Mesendoderm (in vitro differentiated cells): ENCODE results near the gene OR8S1.
"Not testable (repeated sequence)": the region's sequence is repeated elsewhere in the genome, so short reads cannot be mapped to it uniquely, and the experiment has no call there.

Experiments used
- DNase-seq: peaks from one replicate; pipeline ENCODE4 v3.0.0; 2013
- H2AK5ac ChIP-seq: 2 replicates; pipeline ENCODE4 v1.6.1; 2013; ENCODE audit warnings: low read length, inconsistent platforms
- H2BK120ac ChIP-seq: 2 replicates; pipeline ENCODE4 v1.6.1; 2013; ENCODE audit warnings: low read depth, mild to moderate bottlenecking, low read length, moderate library complexity, mixed read lengths
- H2BK15ac ChIP-seq: replicated peaks from 2 replicates; pipeline ENCODE4 v1.6.1; 2013; ENCODE audit warnings: low read depth, mild to moderate bottlenecking, moderate library complexity
- H2BK5ac ChIP-seq: 2 replicates; pipeline ENCODE4 v1.6.1; 2013; ENCODE audit warnings: low read length, inconsistent platforms
- H3K18ac ChIP-seq: 2 replicates; pipeline ENCODE4 v1.6.1; 2013; ENCODE audit warnings: mild to moderate bottlenecking, low read length, mixed read lengths
- H3K23ac ChIP-seq: one replicate; pipeline ENCODE4 v1.6.1; 2013; ENCODE audit warnings: low read length
- H3K27ac ChIP-seq: 2 replicates; pipeline ENCODE4 v1.5.1; 2013; ENCODE audit warnings: low read depth, mild to moderate bottlenecking, inconsistent platforms, low read length, moderate library complexity
- H3K27me3 ChIP-seq: 2 replicates; pipeline ENCODE4 v1.6.1; 2013; ENCODE audit warnings: low read length, control low read depth, mild to moderate bottlenecking, inconsistent platforms; ENCODE audit not compliant: insufficient read depth, poor library complexity
- H3K36me3 ChIP-seq: 2 replicates; pipeline ENCODE4 v1.6.1; 2013; ENCODE audit warnings: low read length, inconsistent platforms; ENCODE audit not compliant: control insufficient read depth, insufficient read depth
- H3K4ac ChIP-seq: one replicate; pipeline ENCODE4 v1.6.1; 2013; ENCODE audit warnings: low read depth, mild to moderate bottlenecking, low read length, moderate library complexity
- H3K4me1 ChIP-seq: 2 replicates; pipeline ENCODE4 v1.6.1; 2013; ENCODE audit warnings: low read depth, low read length, inconsistent platforms; ENCODE audit not compliant: control insufficient read depth
- H3K4me2 ChIP-seq: 2 replicates; pipeline ENCODE4 v1.6.1; 2013; ENCODE audit warnings: low read length
- H3K4me3 ChIP-seq: 2 replicates; pipeline ENCODE4 v1.5.1; 2013; ENCODE audit warnings: mild to moderate bottlenecking, low read length
- H3K56ac ChIP-seq: one replicate; pipeline ENCODE4 v1.6.1; 2013; ENCODE audit warnings: low read length
- H3K79me1 ChIP-seq: 2 replicates; pipeline ENCODE4 v1.6.1; 2013; ENCODE audit warnings: low read length, inconsistent platforms
- H3K79me2 ChIP-seq: 2 replicates; pipeline ENCODE4 v1.6.1; 2013; ENCODE audit warnings: mild to moderate bottlenecking, low read length; ENCODE audit not compliant: control insufficient read depth, insufficient read depth
- H3K9ac ChIP-seq: 2 replicates; pipeline ENCODE4 v1.6.1; 2013; ENCODE audit warnings: low read length, inconsistent platforms
- H4K5ac ChIP-seq: one replicate; pipeline ENCODE4 v1.6.1; 2013; ENCODE audit warnings: low read length
- H4K8ac ChIP-seq: one replicate; pipeline ENCODE4 v1.6.1; 2013; ENCODE audit warnings: low read depth, mild to moderate bottlenecking, control low read depth, low read length, moderate library complexity
- WGBS: extraction: QIAGEN DNeasy Blood & Tissue Kit; methylation state at CpG from one replicate; pipeline ENCODE4 v1.1.7; 2013; ENCODE audit warnings: low lambda C conversion rate, missing lambda C conversion rate; ENCODE audit not compliant: insufficient coverage; ENCODE audit errors: extremely low coverage; 5-methylcytosine and 5-hydroxymethylcytosine counted together

Gene OR8S1

DNA sequence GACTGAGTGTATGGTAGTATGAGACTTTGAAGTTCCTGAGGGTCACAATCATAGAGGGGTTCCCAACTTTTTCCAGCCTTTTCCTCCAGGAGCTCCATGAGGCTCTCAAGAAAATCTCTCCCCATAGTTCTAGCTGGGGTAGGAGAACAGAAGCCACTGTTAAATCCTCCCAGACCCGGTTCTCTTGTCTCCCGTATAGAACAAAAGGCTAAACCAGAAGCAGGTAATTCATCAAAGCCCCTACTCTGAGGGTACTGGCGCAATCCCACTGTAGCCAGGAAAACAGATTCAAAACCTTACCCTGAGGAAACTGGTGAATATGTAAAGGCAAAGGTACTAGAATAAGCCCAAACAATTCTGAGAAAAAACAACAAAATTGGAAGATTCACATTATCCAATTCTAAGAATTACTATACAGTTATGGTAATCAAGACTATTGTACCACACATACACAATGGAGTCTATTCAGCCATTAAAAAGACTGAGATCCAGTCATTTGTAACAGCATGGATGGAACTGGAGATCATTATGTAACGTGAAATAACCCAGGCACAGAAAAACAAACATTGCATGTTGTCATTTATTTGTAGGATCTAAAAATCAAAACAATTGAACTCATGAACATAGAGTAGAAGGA, 20.5 kb downstream of the OR8S1 start:
- Histone ChIP-seq H3K23ac (no peak overlapping the region), H3K4me2 (no peak overlapping the region), H2AK5ac (no peak overlapping the region), H3K18ac (no peak overlapping the region), H3K4me3 (no peak overlapping the region), H3K79me1 (no peaks in the 10 kb centered on the region), H4K8ac (no peak overlapping the region), H3K27ac (no peak overlapping the region), H3K36me3 (no peaks in the 10 kb centered on the region), H3K56ac (no peak overlapping the region), H3K27me3 (no peaks in the 10 kb centered on the region), H3K9ac (no peak overlapping the region), H3K4ac (no peak overlapping the region), H4K5ac (no peak overlapping the region), H2BK15ac (no peak overlapping the region), H3K79me2 (no peaks in the 10 kb centered on the region), H2BK5ac (no peak overlapping the region), H2BK120ac (no peak overlapping the region), H3K4me1 (no peaks in the 10 kb centered on the region)
- WGBS = no CpG with 5 or more reads among the region's 4 CpGs
- no peak for DNase-seq

DNA sequence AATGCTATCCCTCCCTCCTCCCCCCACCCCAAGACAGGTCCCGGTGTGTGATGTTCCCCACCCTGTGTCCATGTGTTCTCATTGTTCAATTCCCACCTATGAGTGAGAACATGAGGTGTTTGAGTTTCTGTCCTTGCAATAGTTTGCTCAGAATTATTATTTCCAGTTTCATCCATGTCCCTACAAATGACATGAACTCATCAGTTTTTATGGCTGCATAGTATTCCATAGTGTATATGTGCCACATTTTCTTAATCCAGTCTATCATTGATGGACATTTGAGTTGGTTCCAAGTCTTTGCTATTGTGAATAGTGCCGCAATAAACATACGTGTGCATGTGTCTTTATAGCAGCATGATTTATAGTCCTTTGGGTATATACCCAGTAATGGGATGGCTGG, 21.6 kb downstream of the OR8S1 start:
- H3K4ac ChIP-seq, H3K27ac ChIP-seq, H3K4me1 ChIP-seq, H3K56ac ChIP-seq, H3K27me3 ChIP-seq, H4K5ac ChIP-seq, H2BK5ac ChIP-seq, H3K4me3 ChIP-seq, H3K23ac ChIP-seq, H2BK15ac ChIP-seq, H3K36me3 ChIP-seq, H3K9ac ChIP-seq, H3K4me2 ChIP-seq, H3K79me2 ChIP-seq, DNase-seq, H4K8ac ChIP-seq, H3K18ac ChIP-seq, H3K79me1 ChIP-seq, H2AK5ac ChIP-seq, H2BK120ac ChIP-seq: not testable (repeated sequence)
- no CpG with 5 or more reads among the region's 3 CpGs for WGBS

DNA sequence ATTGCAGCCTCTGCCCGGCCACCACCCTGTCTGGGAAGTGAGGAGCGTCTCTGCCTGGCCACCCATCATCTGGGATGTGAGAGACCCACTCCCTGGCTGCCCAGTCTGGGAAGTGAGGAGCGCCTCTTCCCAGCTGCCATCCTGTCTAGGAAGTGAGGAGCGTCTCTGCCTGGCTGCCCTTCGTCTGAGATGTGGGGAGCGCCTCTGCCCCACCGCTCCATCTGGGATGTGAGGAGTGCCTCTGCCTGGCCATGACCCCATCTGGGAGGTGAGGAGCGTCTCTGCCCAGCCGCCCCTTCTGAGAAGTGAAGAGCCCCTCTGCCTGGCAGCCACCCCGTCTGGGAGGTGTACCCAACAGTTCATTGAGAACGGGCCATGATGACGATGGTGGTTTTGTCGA, 26.2 kb downstream of the OR8S1 start:
- H3K4me2 ChIP-seq, H2BK5ac ChIP-seq, H3K18ac ChIP-seq, H2BK15ac ChIP-seq, H3K56ac ChIP-seq, H3K27me3 ChIP-seq, H3K27ac ChIP-seq, H3K23ac ChIP-seq, H2AK5ac ChIP-seq, H3K79me2 ChIP-seq, H3K79me1 ChIP-seq, H4K5ac ChIP-seq, H4K8ac ChIP-seq, H3K4me3 ChIP-seq, H3K4ac ChIP-seq, H2BK120ac ChIP-seq, DNase-seq, H3K36me3 ChIP-seq, H3K9ac ChIP-seq, H3K4me1 ChIP-seq: not testable (repeated sequence)
- WGBS = no CpG with 5 or more reads among the region's 13 CpGs

DNA sequence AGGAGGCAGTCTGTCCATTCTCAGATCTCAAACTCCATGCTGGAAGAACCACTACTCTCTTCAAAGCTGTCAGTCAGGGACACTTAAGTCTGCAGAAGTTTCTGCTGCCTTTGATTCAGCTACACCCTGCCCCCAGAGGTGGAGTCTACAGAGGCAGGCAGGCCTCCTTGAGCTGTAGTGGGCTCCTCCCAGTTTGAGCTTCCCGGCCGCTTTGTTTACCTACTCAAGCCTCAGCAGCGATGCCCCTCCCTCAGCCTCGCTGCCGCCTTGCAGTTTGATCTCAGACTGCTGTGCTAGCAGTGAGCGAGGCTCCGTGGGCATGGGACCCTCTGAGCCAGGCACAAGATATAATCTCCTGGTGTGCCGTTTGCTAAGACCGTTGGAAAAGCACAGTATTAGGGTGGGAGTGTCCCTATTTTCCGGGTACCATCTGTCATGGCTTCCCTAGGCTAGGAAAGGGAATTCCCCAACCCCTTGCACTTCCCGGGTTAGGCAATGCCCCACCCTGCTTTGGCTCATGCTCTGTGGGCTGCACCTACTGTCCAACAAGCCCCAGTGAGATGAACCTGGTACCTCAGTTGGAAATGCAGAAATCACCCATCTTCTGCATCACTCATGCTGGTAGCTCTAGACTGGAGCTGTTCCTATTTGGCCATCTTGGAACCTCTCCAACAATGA, 28.4 kb downstream of the OR8S1 start:
- not testable (repeated sequence) for H2BK15ac ChIP-seq, H3K9ac ChIP-seq, H3K4me2 ChIP-seq, H2BK120ac ChIP-seq, H4K8ac ChIP-seq, H3K27ac ChIP-seq, H2BK5ac ChIP-seq, H3K79me1 ChIP-seq, H4K5ac ChIP-seq, H3K23ac ChIP-seq, H3K4ac ChIP-seq, H3K4me1 ChIP-seq, H3K56ac ChIP-seq, H3K27me3 ChIP-seq, H2AK5ac ChIP-seq, H3K4me3 ChIP-seq, DNase-seq, H3K36me3 ChIP-seq, H3K79me2 ChIP-seq, H3K18ac ChIP-seq
- no CpG with 5 or more reads among the region's 11 CpGs for WGBS

DNA sequence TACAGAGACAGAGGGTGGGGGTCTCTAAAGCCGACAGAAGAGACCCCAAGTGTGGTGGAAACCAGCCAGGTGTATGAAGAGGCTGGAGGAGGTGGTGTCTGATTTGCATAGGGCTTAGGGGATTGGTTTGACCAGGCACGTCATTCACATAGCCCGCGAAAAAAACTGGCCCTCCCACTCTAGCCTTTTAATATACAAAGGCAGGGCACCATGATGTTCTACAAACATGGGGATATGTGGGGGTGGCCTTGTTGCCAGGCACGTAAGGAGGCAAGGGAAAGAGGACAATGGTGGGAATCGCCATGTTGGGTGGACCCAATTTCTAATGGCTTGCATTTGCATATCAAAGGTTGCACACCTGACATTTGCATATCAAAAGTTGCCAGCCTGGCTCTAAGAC, 31.2 kb downstream of the OR8S1 start:
- Histone ChIP-seq H2BK5ac (no peak overlapping the region), H3K79me2 (no peaks in the 10 kb centered on the region)

DNA sequence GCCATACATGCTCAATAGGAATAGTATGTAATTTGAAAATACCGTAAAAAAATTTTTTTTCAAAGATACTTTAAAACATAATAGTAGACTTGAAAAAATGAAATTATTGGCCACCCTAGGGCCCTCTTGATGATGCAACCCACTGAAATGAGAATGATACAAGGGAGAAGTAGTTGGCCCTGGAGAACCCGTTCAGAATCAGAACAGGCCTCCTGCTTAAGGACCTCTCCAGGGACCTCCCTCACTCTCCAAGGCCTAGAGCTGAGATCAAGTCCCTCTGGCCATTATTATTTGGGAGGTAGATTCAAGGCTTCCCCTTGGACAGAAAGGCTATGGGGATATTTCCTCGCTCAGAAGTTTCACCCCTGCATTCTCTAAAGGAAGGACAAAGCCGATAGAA, 32.5 kb downstream of the OR8S1 start:
- Histone ChIP-seq H3K27ac (no peak overlapping the region), H3K4me2 (no peak overlapping the region), H2BK120ac (no peak overlapping the region), H3K4me3 (no peak overlapping the region), H3K18ac (no peak overlapping the region), H2BK15ac (no peak overlapping the region), H3K4ac (no peak overlapping the region), H3K4me1 (no peaks in the 10 kb centered on the region), H3K23ac (no peak overlapping the region), H4K8ac (no peak overlapping the region), H3K9ac (no peak overlapping the region), H2AK5ac (no peak overlapping the region), H4K5ac (no peak overlapping the region), H3K56ac (no peak overlapping the region), H3K36me3 (no peaks in the 10 kb centered on the region), H3K79me2 (no peaks in the 10 kb centered on the region), H2BK5ac (no peak overlapping the region), H3K27me3 (no peaks in the 10 kb centered on the region), H3K79me1 (no peaks in the 10 kb centered on the region)
- WGBS = no CpG with 5 or more reads among the region's 4 CpGs
- DNase-seq = no peak

More for the DNA sequence above, 31.2 kb downstream of the OR8S1 start:
- Histone ChIP-seq H4K5ac (no peak overlapping the region), H3K18ac (no peak overlapping the region), H3K56ac (no peak overlapping the region), H3K4me2 (no peak overlapping the region), H3K27ac (no peak overlapping the region), H3K79me1 (no peaks in the 10 kb centered on the region), H3K4ac (no peak overlapping the region), H3K23ac (no peak overlapping the region), H2AK5ac (no peak overlapping the region), H3K4me1 (no peaks in the 10 kb centered on the region), H2BK120ac (no peak overlapping the region), H3K27me3 (no peaks in the 10 kb centered on the region), H3K9ac (no peak overlapping the region), H4K8ac (no peak overlapping the region), H3K36me3 (no peaks in the 10 kb centered on the region), H2BK15ac (no peak overlapping the region), H3K4me3 (no peak overlapping the region)
- no peak for DNase-seq
- WGBS = no CpG with 5 or more reads among the region's 6 CpGs
